SKM-1 treated with dmso at 0.1 percent for 144 hours (cell line): Measurements from ENCODE around the gene TEX26.
"Not testable (repeated sequence)": the region's sequence is repeated elsewhere in the genome, so short reads cannot be mapped to it uniquely, and the experiment has no call there.

Experiments
- DNase-seq: peaks from one replicate; lab custom pipeline; 2025; ENCODE audit not compliant: unreplicated experiment; lab: John Stamatoyannopoulos, UW

Gene TEX26

GRCh38 chr13:30918662-30919405, 13.6 kb upstream of the TEX26 start:
- no peak for DNase-seq

- no peak for DNase-seq
Observed at GRCh38 chr13:30920162-30920909, 12.1 kb upstream of the TEX26 start.

GRCh38 chr13:30923418-30923817, 9.0 kb upstream of the TEX26 start:
- no peak for DNase-seq

- DNase-seq, result no peak
Observed at GRCh38 chr13:30924721-30925120, 7.7 kb upstream of the TEX26 start.

- no peak for DNase-seq
Observed at GRCh38 chr13:30925429-30925828, 7.0 kb upstream of the TEX26 start.

GRCh38 chr13:30926781-30927180, 5.7 kb upstream of the TEX26 start:
- DNase-seq, result no peak

GRCh38 chr13:30927188-30927587, 5.3 kb upstream of the TEX26 start:
- DNase-seq, result not testable (repeated sequence)

- DNase-seq, result no peak
Observed at GRCh38 chr13:30927595-30927994, 4.9 kb upstream of the TEX26 start.

- no peak for DNase-seq
Observed at GRCh38 chr13:30928978-30929377, 3.5 kb upstream of the TEX26 start.

- no peak for DNase-seq
Observed at GRCh38 chr13:30933354-30933670, 856 bp downstream of the TEX26 start.

GRCh38 chr13:30934381-30934780, 1.9 kb downstream of the TEX26 start:
- no peak for DNase-seq

- no peak for DNase-seq
Observed at GRCh38 chr13:30934803-30935202, 2.3 kb downstream of the TEX26 start.

GRCh38 chr13:30936971-30937370, 4.5 kb downstream of the TEX26 start:
- no peak for DNase-seq

- no peak for DNase-seq
Observed at GRCh38 chr13:30943881-30944280, 11.4 kb downstream of the TEX26 start.

- DNase-seq, result no peak
Observed at GRCh38 chr13:30957258-30957943, 24.9 kb downstream of the TEX26 start.

GRCh38 chr13:30959678-30960077, 27.2 kb downstream of the TEX26 start:
- DNase-seq, result no peak

GRCh38 chr13:30963791-30964190, 31.3 kb downstream of the TEX26 start:
- no peak for DNase-seq

- DNase-seq, result no peak
Observed at GRCh38 chr13:30965380-30965779, 32.9 kb downstream of the TEX26 start.

- no peak for DNase-seq
Observed at GRCh38 chr13:30966101-30966500, 33.6 kb downstream of the TEX26 start.

GRCh38 chr13:30968846-30969245, 36.4 kb downstream of the TEX26 start:
- no peak for DNase-seq

- no peak for DNase-seq
Observed at GRCh38 chr13:30971575-30971974, 39.1 kb downstream of the TEX26 start.

GRCh38 chr13:30972888-30973377, 40.5 kb downstream of the TEX26 start:
- DNase-seq, result no peak
